ENCODE results near the gene TOMM7.
"Not testable (repeated sequence)": the region's sequence is repeated elsewhere in the genome, so short reads cannot be mapped to it uniquely, and the experiment has no call there.

Gene TOMM7

DNA sequence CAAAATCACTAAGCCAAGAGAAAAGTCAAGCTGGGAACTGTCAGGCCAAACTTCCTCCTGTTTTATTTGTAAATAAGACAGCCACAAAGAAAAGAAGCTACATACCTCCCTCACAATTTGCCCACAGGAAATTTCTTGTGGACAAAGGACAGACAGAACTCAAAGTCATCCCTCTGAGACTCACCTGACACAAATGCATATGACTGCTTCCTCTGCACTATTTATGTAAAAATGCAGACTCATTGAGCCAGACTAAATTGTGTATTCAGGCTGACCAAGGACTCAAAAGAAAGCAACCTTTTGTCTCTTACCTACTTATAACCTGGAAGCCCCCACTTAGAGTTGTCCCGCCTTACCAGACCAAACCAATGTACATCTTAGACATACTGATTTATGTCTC lies 11.8 kb downstream of the TOMM7 start:
- TF ChIP-seq, protein P1, sequence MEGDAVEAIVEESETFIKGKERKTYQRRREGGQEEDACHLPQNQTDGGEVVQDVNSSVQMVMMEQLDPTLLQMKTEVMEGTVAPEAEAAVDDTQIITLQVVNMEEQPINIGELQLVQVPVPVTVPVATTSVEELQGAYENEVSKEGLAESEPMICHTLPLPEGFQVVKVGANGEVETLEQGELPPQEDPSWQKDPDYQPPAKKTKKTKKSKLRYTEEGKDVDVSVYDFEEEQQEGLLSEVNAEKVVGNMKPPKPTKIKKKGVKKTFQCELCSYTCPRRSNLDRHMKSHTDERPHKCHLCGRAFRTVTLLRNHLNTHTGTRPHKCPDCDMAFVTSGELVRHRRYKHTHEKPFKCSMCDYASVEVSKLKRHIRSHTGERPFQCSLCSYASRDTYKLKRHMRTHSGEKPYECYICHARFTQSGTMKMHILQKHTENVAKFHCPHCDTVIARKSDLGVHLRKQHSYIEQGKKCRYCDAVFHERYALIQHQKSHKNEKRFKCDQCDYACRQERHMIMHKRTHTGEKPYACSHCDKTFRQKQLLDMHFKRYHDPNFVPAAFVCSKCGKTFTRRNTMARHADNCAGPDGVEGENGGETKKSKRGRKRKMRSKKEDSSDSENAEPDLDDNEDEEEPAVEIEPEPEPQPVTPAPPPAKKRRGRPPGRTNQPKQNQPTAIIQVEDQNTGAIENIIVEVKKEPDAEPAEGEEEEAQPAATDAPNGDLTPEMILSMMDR (conservative IDR thresholded peaks at IDR 0.05; ENCODE audit: low read depth, low read length) = no peak
- no peak overlapping the region for H3K4me3 ChIP-seq (ENCODE audit: low read length)
- no peak for DNase-seq (ENCODE audit: low read depth)

DNA sequence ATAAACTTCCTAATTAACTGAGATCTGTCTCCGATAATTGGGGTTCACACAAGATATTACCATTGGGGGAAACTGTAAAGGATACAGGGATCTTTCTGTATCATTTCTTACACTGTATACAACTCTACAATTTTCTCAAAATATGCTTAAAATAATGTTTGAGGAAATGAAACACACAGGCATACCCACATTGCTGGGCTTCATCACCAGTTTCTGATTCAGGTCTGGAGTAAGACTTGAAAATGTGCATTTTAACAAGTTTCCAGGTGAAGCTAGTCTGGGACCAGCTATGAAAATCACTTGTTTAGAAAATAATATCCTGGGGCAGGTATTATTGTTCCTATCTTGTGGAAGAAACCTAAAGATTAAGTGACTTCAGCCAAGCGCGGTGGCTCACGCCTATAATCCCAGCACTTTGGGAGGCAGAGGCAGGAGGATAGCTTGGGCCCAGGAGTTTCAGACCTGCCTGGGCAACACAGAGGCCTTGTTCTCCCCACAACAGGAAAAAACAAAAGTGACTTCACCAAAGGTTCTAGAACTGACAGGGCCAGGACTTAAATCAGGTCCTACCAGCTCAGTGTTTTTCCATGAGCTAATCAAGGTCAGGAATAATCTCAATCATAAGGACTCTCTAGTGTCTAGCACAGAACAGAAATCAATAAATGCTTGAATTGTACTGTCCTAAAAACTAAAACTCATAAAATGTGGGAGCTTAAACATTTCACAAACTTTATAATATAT lies 12.6 kb downstream of the TOMM7 start:
- no peak for DNase-seq (ENCODE audit: low read depth)
- H3K4me3 ChIP-seq (ENCODE audit: low read length) = no peak overlapping the region
- TF ChIP-seq, protein P1 (conservative IDR thresholded peaks at IDR 0.05; ENCODE audit: low read depth, low read length) = no peak

DNA sequence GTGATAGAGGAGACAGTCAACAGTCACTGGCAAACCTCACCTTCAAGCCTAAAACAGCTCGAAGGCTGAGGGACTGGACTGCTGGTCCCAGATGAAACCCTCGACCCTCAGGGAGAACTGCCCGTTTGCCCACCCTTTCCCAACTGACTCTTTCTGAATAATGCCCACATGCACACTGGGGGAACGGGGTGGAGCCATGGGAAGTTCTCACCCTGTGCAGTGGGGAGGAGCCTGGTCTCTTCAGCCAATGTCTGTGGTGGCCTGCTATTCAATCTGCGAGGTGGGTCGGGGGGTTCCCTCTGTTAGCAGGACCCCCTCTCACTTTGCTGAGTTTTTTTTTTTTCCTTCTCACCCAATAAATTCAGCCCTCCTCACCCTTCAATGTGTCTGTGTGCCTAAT lies 14.5 kb downstream of the TOMM7 start:
- H3K4me3 ChIP-seq (ENCODE audit: low read length) = no peak overlapping the region
- TF ChIP-seq, protein P1 (conservative IDR thresholded peaks at IDR 0.05; ENCODE audit: low read depth, low read length) = no peak
- DNase-seq (ENCODE audit: low read depth) = no peak

DNA sequence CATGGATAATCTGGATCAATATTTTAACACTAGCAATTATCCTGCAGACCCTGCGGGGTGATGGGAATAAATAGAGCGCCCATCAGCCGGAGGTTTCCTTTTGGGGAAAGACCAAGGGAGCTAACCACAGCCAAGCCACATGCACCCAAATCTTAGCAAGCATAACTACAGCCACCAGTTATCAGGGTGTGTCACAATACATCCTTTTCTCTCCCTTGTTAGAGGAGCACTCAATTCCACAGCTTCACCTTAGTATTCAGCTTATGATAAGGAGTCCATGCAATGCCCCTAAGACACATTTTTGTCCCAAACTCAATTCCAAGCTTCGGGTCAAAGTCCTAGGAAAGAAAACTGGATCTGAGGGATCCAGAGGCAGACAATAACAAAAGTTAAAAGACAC lies 15.9 kb downstream of the TOMM7 start:
- no peak for DNase-seq (ENCODE audit: low read depth)
- TF ChIP-seq, protein P1 (conservative IDR thresholded peaks at IDR 0.05; ENCODE audit: low read depth, low read length) = no peak
- H3K4me3 ChIP-seq (ENCODE audit: low read length) = no peak overlapping the region

DNA sequence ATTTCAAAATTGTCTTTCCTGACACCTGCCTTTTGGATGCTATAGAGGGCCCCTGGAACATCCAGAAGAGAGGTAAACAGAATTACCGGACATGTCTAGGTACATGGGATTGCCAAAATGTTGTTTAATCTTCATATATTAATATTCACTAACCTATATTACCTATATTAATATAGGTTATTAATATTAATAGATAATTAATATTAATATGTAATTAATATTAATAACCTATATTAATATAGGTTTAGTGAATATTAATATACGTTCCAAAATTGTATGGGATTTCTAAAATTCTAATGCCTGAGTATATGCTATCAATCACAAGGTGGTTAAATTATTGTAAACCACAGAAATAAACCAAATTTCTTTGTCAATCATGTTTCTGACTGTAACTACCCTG lies 17.4 kb downstream of the TOMM7 start:
- DNase-seq (ENCODE audit: low read depth) = no peak
- no peak overlapping the region for H3K4me3 ChIP-seq (ENCODE audit: low read length)
- TF ChIP-seq, protein P1 (conservative IDR thresholded peaks at IDR 0.05; ENCODE audit: low read depth, low read length) = no peak

DNA sequence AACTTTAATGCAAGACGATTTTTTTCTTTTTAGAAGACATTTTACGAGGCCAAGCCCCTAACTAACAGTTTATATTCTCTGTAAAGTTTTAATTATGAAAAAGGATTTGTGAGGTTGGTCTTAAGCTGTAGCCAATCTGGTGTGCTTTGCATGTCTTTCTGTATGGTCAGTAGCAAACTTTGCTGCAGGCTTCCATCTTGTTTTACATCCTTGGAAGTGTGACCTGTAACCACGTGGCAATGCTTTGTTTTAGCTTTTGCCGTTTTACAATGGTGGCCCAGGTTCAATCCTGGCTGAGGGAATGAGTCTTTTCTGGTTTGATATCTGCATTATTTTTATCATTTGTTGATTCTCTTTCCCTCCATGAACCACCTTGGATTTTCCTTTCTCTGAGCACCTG lies 19.8 kb downstream of the TOMM7 start:
- H3K4me3 ChIP-seq (ENCODE audit: low read length); DNase-seq (ENCODE audit: low read depth): not testable (repeated sequence)

DNA sequence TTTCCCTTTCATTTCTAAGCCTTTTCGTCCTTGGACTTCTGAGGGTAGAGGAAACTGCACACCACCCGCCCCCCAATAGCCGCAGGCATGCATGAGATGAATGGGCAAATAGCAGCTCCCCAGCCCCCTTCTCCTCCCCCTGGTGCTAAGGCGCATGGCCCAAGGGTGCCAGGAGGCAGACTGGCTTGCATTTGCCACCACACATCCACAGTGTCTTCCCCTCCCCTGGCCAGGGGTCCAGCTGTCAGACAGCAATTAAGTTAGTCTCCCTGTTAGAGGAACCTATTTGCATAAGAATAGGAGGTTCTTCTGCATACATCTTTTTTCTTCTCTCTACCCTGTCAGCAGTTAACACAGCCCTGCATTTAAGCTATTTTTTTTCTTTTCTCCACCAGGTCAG lies 20.2 kb downstream of the TOMM7 start:
- DNase-seq (ENCODE audit: low read depth) = no peak
- no peak overlapping the region for H3K4me3 ChIP-seq (ENCODE audit: low read length)
- TF ChIP-seq, protein P1 (conservative IDR thresholded peaks at IDR 0.05; ENCODE audit: low read depth, low read length) = no peak

Data from retinal pigment epithelial cell (primary cell).